ENCODE data around the gene PXN.
A peak's percentile ranks its signal among the peaks of the same experiment; 100 is the strongest.
"Not testable (repeated sequence)": the region's sequence is repeated elsewhere in the genome, so short reads cannot be mapped to it uniquely, and the experiment has no call there.

The PXN gene

GRCh38 chr12:120209851-120210250, 55.7 kb downstream of the PXN start:
- no peak for DNase-seq (ENCODE audit: low read depth in 2 of 2)

GRCh38 chr12:120207227-120207626, 58.3 kb downstream of the PXN start:
- no peak for DNase-seq (ENCODE audit: low read depth in 2 of 2)

GRCh38 chr12:120206781-120207180, 58.7 kb downstream of the PXN start:
- DNase-seq (ENCODE audit: low read depth in 2 of 2) = not testable (repeated sequence)

- no peak for DNase-seq (ENCODE audit: low read depth in 2 of 2)
Measured at GRCh38 chr12:120206228-120206627, 59.3 kb downstream of the PXN start.

- no peak for DNase-seq (ENCODE audit: low read depth in 2 of 2)
Measured at GRCh38 chr12:120204171-120204570, 61.4 kb downstream of the PXN start.

- DNase-seq (ENCODE audit: low read depth in 2 of 2) = no peak
Measured at GRCh38 chr12:120200364-120200800, 65.1 kb downstream of the PXN start.

GRCh38 chr12:120199595-120200306, 65.8 kb downstream of the PXN start:
- DNase-seq (ENCODE audit: low read depth in 2 of 2) = no peak

GRCh38 chr12:120199025-120199424, 66.5 kb downstream of the PXN start:
- no peak for DNase-seq (ENCODE audit: low read depth in 2 of 2)

GRCh38 chr12:120197542-120197887, 68.0 kb downstream of the PXN start:
- DNase-seq (ENCODE audit: low read depth in 2 of 2) = no peak

- not testable (repeated sequence) for DNase-seq (ENCODE audit: low read depth in 2 of 2)
Measured at GRCh38 chr12:120196817-120197541, 68.6 kb downstream of the PXN start.

- no peak for DNase-seq (ENCODE audit: low read depth in 2 of 2)
Measured at GRCh38 chr12:120196363-120196762, 69.2 kb downstream of the PXN start.

- peak; percentile 82 for DNase-seq (ENCODE audit: low read depth in 2 of 2)
Measured at GRCh38 chr12:120194534-120195395, 70.8 kb downstream of the PXN start, which contains the start of gene GCN1. Gene GCN1, minus strand, starts transcription at chr12:120194715. Its CDS starts 18 bp downstream, at chr12:120194697.

- no peak for DNase-seq (ENCODE audit: low read depth in 2 of 2)
Measured at GRCh38 chr12:120194226-120194533, 71.3 kb downstream of the PXN start.

GRCh38 chr12:120193286-120193685, 72.2 kb downstream of the PXN start:
- not testable (repeated sequence) for DNase-seq (ENCODE audit: low read depth in 2 of 2)

- no peak for DNase-seq (ENCODE audit: low read depth in 2 of 2)
Measured at GRCh38 chr12:120190985-120191480, 74.5 kb downstream of the PXN start.

- no peak for DNase-seq (ENCODE audit: low read depth in 2 of 2)
Measured at GRCh38 chr12:120190386-120190785, 75.1 kb downstream of the PXN start.

GRCh38 chr12:120186654-120187053, 78.9 kb downstream of the PXN start:
- DNase-seq (ENCODE audit: low read depth in 2 of 2) = no peak

- no peak for DNase-seq (ENCODE audit: low read depth in 2 of 2)
Measured at GRCh38 chr12:120183211-120183631, 82.3 kb downstream of the PXN start.

GRCh38 chr12:120181991-120182631, 83.4 kb downstream of the PXN start:
- DNase-seq (ENCODE audit: low read depth in 2 of 2) = no peak

GRCh38 chr12:120180975-120181374, 84.6 kb downstream of the PXN start:
- no peak for DNase-seq (ENCODE audit: low read depth in 2 of 2)

- no peak for DNase-seq (ENCODE audit: low read depth in 2 of 2)
Measured at GRCh38 chr12:120175537-120175936, 90.0 kb downstream of the PXN start.

GRCh38 chr12:120175062-120175461, 90.5 kb downstream of the PXN start:
- no peak for DNase-seq (ENCODE audit: low read depth in 2 of 2)

All from activated CD4-positive, alpha-beta T cell treated with anti-CD3 and anti-CD28 coated beads for 24 hours (primary cell).